GM18517 (cell line): ENCODE data around the gene CYTH3.

Experiments
- ATAC-seq: cut with Tn5 transposase; IDR thresholded peaks from one replicate; pipeline ENCODE4 v1.9.1; 2021; ENCODE audit warnings: mild to moderate bottlenecking, moderate library complexity; ENCODE audit not compliant: unreplicated experiment

Gene CYTH3

DNA sequence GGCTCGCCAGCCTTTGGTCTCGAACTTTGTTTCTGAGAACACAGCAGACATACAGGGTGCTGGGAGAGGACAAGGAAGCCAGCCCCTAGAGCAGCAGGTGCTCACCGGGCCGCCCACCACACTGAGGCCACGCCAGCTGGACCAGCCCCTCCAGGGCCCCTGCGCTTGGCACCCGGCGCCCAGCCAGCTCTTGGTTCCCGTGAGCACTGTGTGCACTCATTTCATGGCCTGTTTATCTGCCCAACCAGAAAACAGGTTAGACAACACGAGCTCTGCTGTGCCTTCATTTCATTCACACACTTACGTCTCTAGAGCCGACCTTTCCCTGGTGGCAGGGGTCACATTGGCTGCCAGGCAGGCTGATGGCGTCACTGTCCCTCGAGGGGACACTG, 104.0 kb downstream of the CYTH3 start:
- no peak for ATAC-seq

DNA sequence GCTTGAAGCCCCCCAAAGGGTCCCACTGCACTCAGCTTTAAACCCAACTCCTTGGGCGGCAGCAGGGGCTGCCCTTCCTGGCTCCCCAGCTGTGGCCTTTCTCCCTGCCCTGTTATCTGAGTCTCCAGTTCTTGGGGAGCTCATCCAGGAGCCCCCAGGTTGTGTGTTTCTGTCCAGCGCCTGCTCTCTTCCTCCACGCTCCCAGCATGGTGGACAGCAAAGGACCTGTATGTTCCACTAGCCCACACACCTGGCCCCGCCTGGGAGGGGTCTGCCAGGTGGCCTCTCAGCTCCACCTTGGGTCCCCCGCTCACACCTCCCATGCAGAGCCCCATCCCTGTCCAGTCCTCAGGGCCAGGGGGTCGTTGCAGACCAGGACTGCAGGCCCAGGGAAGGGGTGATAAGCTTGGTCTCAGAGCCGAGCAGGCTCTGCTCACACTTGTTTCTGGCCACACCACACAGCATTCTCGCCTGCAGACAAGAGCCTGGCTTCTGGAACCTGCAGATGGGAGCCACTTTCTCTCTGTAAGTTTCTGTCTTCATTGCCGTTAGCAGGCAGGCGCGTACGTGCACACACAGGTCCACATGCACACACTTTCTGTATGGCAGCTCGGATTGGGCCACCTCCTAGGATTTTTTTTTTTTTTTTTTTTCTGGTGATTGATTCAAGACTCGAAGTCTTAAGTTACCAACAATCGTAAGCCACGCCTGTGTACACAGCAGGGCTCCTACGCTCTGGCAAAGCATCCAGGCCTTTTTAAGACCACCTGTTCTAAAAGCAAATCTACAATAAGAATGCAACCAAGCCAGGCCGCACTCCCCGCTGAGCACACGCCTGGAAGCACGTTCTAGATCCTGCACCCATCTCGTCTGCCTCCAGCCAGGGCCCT, 104.6 kb downstream of the CYTH3 start:
- ATAC-seq, result no peak

DNA sequence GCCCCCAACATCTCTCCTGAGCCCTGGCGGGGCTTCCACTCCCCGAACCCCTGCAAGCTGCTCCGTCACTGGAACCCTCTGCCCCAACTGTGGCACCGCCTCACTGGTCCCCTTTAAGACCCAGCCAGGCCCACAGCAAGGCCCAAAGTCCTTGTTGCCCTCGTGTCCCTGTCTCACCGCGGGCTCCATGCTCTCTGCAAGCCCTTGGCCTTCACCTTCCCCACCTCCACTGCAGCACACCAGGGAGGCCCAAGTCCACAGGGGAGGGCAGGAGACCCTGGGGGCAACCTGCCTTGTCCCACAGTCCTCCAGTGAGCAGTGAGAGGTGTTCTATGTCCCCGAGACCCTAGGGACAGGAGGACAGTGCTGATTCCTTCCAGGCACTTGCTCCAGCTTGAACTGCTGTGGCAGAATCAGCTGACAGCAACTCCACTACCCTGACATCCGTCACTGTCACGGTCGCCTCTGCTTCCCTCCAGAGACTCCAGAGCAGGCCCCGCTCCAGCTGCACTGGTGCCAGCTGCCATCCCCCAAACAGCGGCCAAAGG, 105.3 kb downstream of the CYTH3 start:
- ATAC-seq, result no peak

DNA sequence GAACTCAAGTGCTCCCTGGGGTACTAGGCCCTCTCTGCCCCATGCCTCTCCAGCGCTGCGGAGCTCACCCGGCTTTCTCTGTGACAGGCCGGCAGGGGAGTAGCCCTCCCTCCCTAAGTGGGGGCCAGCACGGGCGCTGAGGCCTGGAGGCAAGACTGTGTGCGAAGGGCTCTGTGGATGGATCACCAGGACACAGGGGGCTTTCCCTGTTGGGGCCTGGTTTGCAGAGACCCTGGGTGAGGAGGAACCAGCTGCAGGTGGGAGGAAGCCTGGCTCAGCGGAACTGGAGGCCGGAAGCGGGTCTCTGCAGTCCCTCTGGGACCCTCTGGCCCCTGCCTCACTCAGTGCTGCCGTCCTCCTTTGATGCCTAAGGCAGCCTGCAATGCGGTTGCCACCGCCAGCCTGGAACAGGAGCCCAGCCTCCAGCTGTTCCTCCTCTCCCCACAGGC, 106.0 kb downstream of the CYTH3 start:
- no peak for ATAC-seq

DNA sequence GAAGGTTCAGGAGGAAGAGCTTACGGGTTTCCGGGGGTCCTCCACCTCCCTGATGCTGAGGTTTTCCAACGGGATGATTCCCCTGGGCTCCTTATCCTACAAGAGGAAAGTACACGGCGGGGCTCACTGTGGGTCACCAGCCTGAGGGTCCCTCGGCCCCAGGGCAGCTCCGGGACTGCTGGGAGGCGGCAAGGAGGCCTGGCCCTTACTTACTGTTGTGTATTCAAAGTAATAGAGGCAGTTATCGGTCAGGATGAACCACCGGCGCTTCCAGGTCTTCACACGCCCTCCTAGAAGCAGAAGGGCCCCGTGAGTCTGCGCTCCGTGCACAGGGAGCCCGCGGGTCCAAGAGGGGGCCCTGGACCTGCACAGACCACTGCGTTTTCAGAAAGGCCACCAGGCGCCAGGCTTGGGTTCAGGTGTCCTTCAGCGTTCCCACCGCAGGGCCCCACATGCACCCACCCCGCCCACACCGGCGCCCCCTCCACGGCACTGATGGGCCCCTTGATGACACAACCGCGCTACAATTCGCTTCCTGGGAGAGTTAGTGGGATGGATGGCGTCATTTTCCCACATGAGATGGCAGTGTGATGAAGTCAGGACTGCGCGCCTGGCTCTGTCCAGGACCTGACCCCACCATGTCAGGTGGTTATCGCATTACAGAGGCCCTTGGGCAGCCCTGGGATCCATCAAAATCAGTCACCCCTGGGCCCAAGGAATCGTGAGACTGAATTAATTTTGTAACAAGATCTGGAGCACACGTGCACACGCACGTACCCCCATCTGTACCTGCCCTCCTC, 106.7 kb downstream of the CYTH3 start:
- ATAC-seq, result no peak

DNA sequence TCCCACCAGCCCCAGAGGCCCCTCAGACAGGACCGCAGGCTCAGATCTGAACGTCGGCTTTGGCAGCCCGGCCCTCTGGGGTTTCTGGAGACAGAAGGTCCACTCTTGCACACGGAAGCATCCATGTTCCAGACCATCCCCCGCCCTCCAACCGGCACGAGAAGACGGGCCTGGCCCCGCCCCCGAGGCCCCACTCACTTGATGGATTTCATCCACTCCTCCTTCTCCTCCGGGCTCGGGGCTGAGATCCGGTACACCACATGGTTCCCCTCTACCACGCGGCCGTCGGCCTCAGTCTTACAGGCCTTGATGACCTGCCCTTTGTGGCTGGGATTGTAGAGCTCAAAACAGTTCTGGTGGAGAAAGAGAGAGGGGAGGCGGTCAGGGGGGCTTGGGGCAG, 107.3 kb downstream of the CYTH3 start:
- no peak for ATAC-seq

DNA sequence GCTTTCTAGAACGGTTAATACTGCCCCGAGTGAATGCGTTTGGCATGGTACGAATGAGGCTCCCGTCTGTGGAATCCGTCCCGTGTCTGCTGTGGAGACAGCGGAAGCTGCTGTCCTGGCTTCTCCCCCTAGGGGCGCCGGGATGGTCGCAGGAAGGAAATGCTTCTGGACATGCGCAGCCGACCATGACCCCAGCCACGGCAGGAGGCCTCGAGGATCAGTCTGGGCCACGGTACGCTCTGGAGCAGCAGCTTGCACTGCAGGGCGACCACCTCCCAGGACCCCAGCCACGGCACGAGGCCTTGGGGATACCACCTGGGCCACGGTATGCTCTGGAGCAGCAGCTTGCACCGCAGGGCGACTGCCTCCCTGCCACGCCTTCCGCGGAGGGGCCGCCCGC, 107.9 kb downstream of the CYTH3 start:
- no peak for ATAC-seq

DNA sequence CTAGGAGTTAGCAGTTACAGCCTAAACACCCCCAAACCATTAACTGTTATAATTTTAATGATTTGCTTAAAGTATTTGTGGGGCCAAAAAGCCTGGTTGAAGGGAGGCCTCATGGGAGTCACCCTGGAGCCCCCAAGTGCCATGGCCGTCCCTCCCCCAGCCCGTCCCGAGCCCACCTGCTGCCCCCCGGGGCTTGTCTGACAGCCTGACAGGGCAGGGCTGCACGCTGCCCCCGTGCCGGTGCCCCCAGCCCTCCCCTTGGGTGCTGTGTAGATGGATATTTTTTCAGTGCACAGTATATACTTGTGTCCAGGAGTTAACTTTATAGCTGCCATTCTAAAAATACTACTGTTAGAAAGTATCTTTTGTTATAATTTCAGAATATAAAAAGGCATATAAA, 108.4 kb downstream of the CYTH3 start:
- no peak for ATAC-seq

DNA sequence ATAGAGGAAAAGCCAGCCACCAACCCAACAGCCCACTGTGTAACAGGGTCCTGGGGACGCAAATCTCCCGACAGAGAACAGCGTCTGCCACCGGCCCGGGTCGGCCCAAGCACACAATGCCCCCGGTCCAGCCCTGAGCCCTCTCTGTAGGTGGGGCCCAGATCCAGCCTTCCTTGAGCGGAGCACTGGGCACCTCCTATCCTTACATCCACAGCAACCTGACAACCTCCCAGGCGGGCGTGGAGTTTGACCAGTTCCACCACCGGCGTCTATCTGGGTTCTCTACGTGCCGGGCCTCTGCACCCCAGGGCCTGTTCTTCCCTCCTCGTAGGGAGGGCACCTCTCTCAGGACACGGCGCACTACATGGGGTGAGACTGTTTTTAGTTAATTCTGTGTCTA, 109.0 kb downstream of the CYTH3 start:
- no peak for ATAC-seq

DNA sequence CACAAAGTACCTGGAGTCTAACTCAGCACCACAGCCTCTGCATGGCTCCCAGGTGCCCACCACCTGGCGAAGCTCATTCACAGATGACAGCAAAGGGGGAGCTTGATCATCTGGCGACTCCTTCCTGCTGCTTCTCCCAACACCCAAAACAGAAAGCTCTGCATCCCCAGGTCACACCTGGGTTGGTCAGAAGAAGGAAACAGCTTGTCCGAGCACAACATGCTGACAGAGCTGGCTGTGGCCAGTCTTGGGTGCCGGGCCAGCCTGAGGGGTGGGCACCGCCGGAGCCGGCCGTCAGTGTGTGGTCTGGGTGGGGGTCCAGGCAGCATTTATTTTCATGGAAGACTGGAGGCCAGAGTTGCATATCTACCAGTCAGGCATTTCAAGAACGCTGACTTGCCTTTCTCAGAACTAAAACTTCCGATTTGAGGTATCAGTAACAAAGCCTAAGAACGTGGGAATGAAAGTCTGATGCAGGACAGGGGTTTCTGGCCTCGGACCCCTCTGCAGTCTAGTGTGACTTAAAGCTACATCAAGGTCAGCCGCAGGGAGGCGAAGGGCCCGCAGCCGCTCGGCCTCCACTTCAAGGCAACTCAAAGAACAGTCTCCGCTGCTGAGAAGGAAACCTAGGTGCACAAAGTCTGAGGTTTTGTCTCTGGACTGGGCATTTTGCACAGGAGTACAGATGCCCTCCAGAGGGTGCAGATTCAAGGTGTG, 109.6 kb downstream of the CYTH3 start:
- ATAC-seq, result no peak

DNA sequence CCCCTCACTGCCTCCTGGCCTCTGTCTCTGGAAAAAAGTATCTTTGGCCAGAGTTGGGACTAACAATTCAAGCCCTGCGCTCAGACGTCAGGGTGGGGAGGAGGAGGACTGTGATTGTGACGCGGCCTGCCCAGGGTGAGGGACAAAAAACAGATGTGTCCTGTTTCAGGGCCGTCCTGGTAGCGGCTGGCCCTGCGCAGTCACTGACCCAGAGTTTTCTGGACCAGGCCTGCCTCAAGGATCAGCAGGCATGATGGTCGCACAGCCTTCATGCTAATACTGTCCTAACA, 110.1 kb downstream of the CYTH3 start:
- ATAC-seq, result no peak

DNA sequence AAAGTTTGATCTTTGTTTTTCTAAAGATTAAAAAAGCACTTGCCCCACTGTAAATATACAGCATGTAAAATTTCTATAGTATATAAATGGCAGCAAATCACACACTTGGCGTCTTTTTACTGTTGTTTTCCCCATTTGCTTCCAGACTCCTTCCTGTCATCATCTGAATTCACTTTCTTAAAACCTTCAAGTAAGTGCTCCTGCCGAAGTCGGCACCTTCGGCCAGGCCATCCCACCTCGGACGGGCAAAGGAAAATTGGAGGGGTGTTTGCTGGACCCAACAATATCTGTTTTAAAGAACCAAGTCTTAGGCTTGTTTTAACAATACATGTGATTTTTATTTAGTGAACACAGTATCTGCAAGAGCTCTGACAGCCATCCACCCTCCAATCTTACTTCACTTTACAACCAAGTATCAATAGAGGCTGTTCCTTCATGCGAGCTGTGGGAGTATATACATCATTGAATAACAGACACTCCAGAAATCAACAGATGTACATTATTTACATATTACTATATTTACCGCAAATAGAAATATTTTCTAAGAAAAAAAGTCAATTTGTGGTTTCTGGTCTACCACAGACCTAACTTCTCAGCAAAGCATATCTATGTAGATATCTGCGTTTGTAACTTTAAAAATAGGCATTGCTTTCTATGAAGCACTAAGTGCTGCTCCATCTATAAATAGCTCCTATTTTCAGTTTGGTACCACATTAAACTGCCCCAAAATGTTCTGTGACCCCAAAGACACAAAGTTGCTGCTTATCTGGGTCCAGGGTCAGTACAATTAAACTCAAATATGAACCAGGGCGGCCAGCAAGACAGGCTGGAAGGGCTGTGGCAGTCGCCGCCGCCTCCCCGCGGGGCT, 110.7 kb downstream of the CYTH3 start:
- no peak for ATAC-seq

DNA sequence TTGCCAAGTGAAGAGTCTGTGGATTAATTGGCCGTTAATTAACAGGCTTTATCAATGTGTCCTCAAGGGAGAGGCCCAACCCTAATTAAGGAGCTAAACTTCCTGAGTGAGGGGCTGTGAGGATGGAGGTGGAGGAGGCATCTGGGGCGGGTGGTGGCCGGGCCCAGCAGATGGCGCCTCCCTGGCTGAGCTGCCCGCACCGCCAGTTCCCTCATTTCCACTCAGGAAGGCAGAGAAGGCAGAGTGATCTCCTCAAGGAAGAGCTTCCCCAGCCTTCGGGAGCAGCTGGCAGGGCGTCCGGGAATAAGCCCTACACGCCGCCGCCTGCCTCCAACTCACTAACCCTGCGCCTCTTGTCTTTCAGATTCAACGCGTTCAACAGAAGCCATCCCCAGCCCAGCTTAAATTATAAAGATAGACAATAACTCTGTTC, 112.2 kb downstream of the CYTH3 start:
- no peak for ATAC-seq

DNA sequence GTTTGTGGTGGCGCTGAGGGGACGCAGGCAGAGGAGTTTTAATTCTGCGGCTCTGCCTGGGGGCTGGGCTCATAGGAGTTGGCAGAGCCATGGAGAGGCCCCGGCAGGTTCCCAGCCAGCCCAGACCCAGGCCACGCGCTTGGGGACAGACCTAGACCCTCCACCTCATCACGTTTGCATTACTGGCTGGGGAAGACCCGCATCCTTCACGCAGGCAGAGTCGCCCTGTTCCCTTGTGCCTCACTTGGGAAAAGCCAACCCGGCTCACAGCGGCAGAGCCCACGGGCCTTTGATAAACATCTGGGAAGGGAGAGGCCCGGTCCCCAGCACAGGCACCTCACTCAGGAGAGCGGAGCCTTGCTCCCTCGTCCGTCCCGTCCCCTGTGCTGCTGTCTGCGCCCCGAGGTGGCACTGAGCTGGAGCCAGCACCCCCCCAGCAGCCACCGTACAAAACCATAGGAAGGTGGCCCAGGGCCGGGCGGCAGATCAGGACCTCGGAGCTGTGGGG, 112.8 kb downstream of the CYTH3 start:
- no peak for ATAC-seq

DNA sequence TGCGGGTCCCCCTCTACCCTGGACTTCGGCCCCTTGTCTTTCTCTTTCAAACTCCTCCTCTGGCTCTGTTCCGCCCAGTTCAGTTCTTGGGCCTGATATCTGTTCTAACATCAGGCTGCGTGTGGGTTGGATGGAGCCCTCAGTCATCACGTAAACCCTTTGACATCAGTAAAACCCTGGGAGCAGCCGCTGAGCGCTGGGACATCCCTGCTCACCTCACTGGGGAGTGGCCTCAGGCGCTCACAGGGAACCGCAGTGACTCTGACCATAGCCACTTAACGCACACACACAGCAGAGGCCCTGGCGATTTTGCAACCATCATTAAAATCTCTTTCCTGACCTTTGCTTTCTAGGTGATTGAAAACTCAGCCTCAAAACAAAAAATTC, 113.3 kb downstream of the CYTH3 start:
- no peak for ATAC-seq

DNA sequence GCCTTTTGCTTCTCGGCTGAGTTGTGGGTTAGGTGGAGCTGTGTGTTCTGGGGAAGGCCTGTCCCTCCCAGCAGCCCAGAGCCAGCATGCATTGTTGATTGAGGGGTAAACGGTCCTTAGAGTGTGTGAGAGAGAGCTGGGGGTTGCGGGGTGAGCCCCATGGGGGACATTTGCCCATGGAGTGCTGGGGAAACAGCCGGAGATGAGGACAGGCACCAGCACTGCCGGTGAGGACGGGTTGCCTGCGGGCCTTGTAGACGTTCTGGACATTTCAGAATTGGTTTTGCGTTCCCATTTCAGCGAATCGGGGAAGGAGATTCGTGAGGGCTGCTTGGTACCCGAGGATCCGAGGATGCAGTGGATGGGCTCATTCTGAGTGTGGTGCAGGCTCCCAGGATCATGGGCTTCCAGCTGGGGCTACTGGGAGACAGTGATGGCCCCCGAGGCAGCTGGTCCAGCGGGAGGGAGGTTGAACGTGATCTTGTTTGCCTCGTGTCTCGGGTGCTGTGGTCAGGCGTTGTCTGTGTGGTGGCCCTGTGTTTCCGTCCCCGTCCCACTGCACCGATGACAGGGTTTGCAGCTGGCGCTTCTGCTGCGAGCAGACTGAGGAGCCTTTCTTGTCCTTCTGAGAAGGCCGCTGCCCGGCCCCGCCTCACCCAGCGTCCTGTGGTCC, 113.9 kb downstream of the CYTH3 start:
- ATAC-seq, result no peak

DNA sequence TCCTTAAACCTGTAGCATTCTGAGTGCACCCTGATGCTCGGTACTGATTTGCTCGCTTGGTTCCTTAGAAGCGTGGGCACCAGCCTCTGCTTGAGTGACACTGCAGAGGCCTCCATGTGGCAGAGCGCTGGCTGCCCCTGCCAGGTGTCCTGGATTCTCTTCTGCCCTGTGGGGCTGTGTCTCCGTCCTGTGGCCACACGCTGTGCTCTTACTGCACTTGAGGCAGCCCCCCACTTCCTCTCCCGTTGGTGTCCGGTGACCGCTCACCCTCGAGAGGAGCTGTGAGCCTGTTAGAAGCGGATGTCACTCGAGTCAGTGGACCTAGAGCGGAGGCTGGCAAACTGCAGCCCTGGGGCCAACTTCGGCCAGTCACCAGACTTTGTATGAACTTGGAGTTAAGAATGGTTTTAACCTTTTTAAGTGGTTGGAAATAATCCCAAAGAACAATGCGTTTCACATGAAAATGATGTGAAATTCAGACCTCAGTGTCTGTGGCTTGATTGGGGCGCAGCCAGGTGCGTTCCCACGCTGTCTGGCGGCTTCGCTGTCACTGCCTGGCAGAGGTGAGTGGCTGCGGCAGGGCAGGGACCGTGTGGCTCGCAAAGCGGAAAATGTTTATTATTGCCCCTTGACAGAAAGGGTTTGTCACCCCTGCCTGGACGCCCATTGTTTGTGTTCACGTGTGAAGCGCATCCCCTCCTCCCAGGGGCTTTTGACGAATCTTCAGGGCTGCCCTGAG, 114.6 kb downstream of the CYTH3 start:
- ATAC-seq, result no peak

DNA sequence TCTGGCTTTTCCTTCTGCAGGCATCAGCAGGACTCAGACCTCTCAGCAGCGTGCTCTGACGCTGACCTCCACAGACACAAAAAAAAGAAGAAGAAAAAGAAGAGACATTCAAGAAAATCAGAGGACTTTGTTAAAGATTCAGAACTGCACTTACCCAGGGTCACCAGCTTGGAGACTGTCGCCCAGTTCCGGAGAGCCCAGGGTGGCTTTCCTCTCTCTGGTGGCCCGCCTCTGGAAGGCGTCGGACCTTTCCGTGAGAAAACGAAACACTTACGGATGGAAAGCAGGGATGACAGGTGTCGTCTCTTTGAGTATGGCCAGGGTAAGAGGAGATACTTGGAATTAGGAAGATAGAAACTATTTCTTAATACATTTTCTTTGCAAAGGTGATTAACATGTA, 115.7 kb downstream of the CYTH3 start:
- no peak for ATAC-seq

DNA sequence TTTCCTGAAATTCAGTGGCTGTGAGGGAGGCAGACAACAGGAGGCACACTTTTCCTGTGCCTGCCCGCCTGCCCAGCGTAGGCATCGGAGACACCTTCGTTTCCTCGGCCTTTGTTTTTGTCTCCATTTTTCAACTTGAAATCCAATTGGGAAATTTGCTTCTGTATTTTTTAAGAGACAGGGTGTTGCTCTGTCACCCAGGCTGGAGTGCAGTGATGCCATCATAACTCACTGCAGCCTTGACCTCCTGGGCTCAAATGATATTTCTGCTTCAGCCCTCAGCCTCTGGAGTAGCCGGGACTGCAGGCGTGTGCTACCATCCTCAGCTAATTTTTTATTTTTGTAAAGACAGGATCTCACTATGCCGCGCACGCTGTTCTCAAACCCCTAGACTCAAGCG, 116.8 kb downstream of the CYTH3 start:
- ATAC-seq, result no peak
